ENCODE data around the gene UBQLN4.
"Not testable (repeated sequence)": the region's sequence is repeated elsewhere in the genome, so short reads cannot be mapped to it uniquely, and the experiment has no call there.

The UBQLN4 gene

DNA sequence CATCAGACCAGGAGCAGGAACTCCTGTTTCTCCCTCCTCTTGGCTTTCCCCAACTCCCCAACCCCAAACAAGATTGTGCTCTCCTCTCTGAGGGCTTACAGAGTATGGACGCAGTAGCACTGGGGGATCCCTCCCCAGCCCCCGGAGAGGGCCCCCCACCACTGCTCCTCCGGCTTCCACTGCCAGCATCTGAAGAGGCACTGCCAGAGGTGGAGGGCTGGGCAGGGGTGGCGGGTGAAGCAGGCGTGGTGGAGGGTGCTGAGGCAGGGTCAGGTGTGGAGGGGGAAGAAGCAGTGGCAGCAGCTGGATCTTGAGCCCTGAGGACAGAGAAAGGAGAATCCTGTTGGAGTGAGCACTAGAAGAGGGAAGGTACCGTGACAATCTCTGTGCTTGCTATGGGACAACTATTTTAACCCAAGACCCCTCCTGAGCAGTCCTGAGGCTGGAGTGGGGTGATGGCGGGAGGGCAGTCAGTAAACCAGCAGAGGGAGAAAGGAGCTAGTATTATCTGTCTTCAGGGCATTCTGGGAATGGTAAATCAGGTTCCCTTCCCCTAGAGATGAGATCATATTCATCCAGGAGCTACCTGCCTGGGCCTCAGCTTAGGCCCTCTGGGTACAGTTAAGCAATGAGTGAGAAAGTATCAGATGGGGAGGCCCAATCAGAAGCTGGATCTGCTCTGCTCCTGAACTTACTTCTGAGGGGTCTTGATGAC is 2.4 kb downstream of the UBQLN4 start:
- no peak for DNase-seq (ENCODE audit: low read depth)
- TF ChIP-seq, protein P1, sequence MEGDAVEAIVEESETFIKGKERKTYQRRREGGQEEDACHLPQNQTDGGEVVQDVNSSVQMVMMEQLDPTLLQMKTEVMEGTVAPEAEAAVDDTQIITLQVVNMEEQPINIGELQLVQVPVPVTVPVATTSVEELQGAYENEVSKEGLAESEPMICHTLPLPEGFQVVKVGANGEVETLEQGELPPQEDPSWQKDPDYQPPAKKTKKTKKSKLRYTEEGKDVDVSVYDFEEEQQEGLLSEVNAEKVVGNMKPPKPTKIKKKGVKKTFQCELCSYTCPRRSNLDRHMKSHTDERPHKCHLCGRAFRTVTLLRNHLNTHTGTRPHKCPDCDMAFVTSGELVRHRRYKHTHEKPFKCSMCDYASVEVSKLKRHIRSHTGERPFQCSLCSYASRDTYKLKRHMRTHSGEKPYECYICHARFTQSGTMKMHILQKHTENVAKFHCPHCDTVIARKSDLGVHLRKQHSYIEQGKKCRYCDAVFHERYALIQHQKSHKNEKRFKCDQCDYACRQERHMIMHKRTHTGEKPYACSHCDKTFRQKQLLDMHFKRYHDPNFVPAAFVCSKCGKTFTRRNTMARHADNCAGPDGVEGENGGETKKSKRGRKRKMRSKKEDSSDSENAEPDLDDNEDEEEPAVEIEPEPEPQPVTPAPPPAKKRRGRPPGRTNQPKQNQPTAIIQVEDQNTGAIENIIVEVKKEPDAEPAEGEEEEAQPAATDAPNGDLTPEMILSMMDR (IDR thresholded peaks at IDR 0.05; ENCODE audit: low read depth, low read length, missing control alignments) = no peak
- H3K4me3 ChIP-seq (ENCODE audit: low read depth, low read length) = no peak overlapping the region

DNA sequence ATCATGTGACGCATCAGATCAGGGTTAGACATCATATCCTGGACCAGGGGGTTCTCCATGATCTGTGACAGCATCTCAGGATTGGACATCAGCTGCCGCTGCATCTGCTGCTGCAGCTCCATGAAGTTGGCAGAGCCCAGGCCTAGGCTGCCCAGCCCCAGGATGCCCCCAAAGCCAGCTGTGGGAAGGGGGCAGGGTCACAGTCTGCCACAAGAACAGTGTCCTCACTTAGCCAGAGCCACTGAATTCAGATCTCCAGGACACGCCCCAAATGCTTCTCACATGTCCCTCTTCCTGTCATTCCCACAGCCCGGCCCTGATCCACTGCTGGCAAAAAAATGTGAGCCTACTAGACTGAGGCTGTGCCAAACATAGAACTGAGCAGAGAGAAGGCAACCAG is 3.2 kb downstream of the UBQLN4 start:
- H3K4me3 ChIP-seq (ENCODE audit: low read depth, low read length) = no peak overlapping the region
- DNase-seq (ENCODE audit: low read depth) = no peak
- TF ChIP-seq, protein P1 (IDR thresholded peaks at IDR 0.05; ENCODE audit: low read depth, low read length, missing control alignments) = no peak

DNA sequence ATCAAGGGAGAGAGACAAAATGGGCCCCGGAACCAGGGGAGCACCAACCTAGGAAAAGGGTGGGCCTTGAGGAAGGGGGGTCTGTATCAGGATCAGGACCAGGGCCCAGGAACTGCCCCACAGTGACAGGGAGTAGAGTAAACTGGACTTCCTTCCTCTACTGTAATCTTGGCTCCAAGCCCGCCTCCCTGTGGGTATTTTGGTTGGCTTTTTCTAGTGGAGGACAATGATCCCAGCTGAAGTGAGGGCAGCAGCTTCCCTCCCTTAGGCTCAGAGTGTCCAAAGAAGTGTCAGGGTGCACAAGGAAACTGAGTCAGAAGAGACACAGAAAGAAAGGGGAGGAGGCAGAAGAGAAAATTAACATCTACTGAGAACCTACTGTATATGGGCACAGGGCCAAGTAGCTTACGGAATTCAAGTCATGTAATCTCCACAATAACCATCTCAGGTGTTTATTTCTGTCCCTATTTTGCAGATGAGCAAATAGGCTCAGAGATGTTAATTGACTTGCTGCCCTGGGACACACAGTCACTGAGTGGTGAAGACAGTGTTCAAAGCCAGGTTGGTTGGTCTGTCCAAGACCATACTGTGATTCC is 4.8 kb downstream of the UBQLN4 start:
- TF ChIP-seq, protein P1 (IDR thresholded peaks at IDR 0.05; ENCODE audit: low read depth, low read length, missing control alignments) = no peak
- no peak for DNase-seq (ENCODE audit: low read depth)
- H3K4me3 ChIP-seq (ENCODE audit: low read depth, low read length) = no peak overlapping the region

DNA sequence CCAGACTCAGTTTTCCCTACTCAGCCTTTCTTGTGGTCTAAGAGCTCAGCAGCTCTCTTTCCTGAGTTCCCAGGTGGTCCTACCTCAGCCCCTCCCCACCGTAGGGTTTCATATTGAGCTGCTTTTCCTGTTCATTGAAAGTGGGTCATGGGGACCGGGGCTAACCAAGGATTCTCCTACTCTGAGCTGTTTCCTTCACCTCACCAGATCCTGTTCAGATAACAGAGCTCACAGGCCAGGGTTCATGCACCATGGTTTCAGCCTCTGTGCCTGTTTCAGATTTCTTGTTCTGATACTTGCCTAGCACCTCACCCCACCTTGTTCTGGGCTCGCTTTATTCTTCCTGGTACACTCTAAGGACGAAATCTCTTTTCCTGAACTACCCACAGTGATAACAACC is 8.5 kb downstream of the UBQLN4 start:
- H3K4me3 ChIP-seq (ENCODE audit: low read depth, low read length) = no peak overlapping the region
- no peak for DNase-seq (ENCODE audit: low read depth)
- TF ChIP-seq, protein P1 (IDR thresholded peaks at IDR 0.05; ENCODE audit: low read depth, low read length, missing control alignments) = no peak

DNA sequence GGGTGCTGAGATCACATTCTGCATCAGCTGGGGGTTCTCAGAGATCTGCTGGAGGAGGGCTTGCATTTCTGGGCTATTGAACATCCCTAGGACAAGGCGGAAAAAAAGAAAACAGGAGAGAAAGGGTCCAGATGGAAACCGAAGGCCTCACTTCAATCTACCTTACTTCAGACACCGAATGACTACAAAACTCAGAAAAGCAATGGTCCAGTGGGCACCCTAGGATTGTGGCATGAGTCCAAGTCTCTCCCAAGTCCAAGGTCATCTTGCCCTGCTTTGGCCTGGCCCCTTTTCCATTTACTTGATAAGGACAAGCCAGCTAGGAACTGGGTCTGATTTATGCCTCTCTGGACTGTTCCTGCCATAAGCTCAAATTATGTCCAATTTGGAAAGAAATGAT is 10.8 kb downstream of the UBQLN4 start:
- H3K4me3 ChIP-seq (ENCODE audit: low read depth, low read length) = no peak overlapping the region
- DNase-seq (ENCODE audit: low read depth) = no peak
- TF ChIP-seq, protein P1 (IDR thresholded peaks at IDR 0.05; ENCODE audit: low read depth, low read length, missing control alignments) = no peak

DNA sequence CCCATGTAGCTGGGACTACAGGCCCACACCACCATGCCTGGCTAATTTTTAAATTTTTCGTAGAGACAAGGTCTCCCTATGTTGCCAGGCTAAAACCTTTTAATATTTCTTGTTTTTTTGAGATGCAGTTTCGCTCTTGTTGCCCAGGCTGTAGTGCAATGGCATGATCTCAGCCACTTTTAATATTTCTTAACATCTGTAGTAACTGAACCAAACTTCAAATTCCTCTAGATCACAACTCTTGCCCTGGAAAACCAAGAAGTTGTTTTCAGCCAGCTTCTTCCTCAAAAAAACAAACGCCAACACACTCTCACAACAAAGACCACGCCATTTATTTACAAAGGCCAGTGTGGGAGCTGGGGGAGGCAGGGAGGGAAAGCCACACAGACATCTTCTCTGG is 18.6 kb downstream of the UBQLN4 start:
- not testable (repeated sequence) for H3K4me3 ChIP-seq (ENCODE audit: low read depth, low read length); DNase-seq (ENCODE audit: low read depth)

DNA sequence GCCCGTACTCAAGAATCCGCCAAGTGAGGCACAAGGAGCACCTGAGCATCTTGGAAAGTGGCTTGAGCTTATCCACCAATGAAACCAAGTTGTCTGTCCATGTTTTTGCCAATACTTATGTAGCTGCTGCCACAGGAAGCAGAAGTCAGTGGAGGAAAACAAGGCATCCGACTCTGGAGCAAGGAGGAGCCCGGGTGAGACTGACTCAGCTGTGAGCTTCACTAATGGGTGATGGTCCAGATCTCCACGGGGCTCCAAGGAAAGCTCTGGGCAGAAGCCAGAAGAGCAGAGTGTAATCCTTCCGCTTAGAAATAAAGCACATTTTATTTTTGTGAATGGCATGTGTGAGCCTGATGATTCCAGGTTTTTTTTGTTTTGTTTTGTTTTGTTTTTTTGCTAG is 20.6 kb downstream of the UBQLN4 start:
- no peak overlapping the region for H3K4me3 ChIP-seq (ENCODE audit: low read depth, low read length)
- DNase-seq (ENCODE audit: low read depth) = no peak
- TF ChIP-seq, protein P1 (IDR thresholded peaks at IDR 0.05; ENCODE audit: low read depth, low read length, missing control alignments) = no peak

Data from GM12864 (cell line).